Ammon's horn (tissue), 1 donor: ENCODE measurements around the gene ANXA5.
"Not testable (repeated sequence)": the region's sequence is repeated elsewhere in the genome, so short reads cannot be mapped to it uniquely, and the experiment has no call there.

Experiments
- DNase-seq: peaks from one replicate; pipeline ENCODE4 v3.0.0-alpha.2; 2016; ENCODE audit warnings: low spot score

Gene ANXA5

DNA sequence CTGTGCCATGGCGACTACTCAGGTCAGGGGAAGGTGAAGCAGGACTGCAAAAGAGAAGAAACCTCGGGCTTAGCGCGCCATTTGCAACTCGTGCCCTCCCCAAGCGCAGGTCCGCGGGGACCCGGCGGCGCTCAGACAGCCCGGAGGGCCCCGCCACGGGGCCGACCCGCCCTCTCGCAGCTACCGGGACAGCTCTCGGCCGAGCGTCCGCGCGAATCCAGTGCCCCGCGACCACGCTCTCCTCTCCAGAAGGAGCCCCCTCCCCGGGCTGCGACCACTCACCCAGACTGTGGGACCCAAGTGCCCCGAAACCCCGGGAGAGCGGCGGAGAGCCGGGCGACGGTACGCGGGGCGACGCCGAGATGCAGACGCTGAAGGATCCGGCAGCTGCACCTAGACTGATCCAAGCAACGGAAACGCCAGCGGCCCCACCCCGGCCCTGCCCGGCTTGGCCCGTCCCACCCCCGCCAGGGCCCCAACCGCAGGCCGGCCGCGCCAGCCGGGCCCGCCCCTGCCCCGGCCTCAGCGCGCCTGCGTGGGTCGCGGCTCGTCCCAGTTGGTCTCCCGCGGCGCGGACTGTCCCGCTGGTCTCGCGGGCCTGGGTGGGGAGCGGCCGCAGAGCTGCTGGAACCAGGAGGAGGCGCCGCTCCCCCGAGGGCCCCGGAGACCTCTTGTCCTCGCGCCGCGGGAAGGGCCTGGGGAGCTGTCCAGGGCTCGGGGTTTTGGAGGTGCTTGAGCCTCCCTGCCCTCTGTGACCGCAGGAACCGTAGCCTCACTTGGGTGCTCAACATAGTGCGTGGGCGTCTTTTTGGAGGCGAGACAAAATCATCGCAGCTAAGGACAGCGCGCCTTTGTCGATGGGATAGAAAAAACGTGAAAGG is at the start of gene ANXA5:
ANXA5 (minus strand) TSS at position 400 of the 881 bp plus-strand sequence; CDS start at position 9, 391 bp downstream.
- peak; percentile 85 for DNase-seq

- DNase-seq, result no peak
These were observed 46.0 kb upstream of the ANXA5 start for GRCh38 chr4:121742794-121743193.

GRCh38 chr4:121741751-121742150 is 45.0 kb upstream of the ANXA5 start:
- no peak for DNase-seq

GRCh38 chr4:121740796-121741409 is 44.1 kb upstream of the ANXA5 start:
- DNase-seq, result no peak

DNA sequence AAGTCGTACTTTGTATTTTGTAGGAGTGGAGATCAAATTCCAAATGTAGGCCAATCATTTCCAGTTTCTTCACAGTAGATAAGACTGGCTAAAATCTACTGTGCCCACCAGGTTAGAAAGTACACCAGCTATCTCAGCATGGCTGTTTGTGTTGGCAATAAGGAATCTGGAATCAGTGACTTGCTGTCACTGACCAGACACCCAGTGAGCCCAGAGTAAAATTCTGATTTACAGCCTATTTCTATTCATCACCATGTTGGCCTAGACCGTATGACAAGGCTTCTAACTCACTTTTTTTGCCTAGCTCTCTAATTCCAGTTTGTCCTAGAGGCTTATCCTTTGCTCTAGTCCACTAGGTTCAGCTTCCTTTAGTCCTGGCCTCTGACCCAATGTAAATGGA is 42.8 kb upstream of the ANXA5 start:
- DNase-seq, result no peak

GRCh38 chr4:121738780-121739535 is 42.2 kb upstream of the ANXA5 start:
- DNase-seq, result no peak

GRCh38 chr4:121737846-121738554 is 41.2 kb upstream of the ANXA5 start:
- DNase-seq, result no peak

GRCh38 chr4:121736735-121737351 is 40.1 kb upstream of the ANXA5 start:
- peak; percentile 27 for DNase-seq

- DNase-seq, result no peak
These were observed 37.8 kb upstream of the ANXA5 start for GRCh38 chr4:121734571-121734970.

DNA sequence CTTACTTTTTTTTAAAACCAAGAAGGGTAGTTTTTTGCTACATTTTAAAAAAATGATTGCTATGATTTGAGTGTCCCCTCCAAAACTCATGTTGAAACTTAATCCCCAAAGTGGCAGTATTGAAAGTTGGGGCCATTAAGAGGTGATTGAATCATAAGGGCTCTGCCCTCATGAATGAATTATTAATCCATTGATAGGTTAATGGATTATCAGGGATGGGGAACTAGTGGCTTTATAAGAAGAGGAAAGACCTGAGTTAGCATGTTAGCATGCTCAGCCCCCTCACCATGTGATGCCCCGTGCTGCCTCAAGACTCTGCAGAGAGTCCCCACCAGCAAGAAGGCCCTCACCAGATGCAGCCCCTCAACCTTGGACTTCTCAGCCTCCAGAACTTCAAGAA is 37.2 kb upstream of the ANXA5 start:
- DNase-seq, result no peak

GRCh38 chr4:121729753-121730152 is 33.0 kb upstream of the ANXA5 start:
- not testable (repeated sequence) for DNase-seq

- no peak for DNase-seq
These were observed 32.0 kb upstream of the ANXA5 start for GRCh38 chr4:121728798-121729226.

- no peak for DNase-seq
These were observed 31.3 kb upstream of the ANXA5 start for GRCh38 chr4:121728066-121728465.

GRCh38 chr4:121726642-121727268 is 30.0 kb upstream of the ANXA5 start:
- DNase-seq, result peak; percentile 55

- DNase-seq, result no peak
These were observed 27.9 kb upstream of the ANXA5 start for GRCh38 chr4:121724671-121725070.

DNA sequence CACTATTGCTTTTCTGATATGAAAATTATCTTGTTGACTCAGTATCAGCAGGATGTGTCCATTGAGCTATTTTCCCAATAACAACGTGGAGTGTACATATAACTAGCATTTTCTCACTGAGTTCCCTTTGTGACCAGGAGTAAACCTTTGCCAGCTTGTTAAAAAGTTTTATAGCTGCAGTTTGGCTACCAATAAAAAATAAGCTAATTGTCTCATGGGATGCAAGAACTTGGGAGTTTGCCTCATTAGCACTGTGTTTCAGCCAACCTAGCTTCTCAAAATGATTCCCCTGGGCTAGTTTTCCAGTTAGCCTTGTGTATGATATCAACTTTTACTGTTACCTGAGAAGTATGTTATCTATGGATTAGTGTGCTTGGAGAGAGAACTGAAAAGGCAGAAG is 24.9 kb upstream of the ANXA5 start:
- no peak for DNase-seq

DNA sequence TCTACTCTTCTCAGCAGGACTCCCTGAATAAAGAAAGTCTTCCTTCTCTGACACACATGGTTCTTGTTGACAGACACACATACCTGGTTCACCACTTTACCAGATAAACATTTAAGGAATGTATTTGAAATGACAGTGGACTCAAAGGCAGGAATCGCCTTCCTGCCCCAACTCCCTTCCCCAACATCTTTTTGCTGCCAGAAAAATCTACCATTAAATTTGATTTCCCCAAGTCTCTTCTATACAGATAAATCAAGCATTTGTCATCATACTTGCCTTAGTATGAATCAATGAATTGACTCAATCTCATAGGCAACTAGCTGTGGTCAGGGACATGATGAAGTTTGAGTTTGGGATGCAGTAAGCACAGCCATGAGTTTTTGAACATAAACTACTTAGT is 23.3 kb upstream of the ANXA5 start:
- no peak for DNase-seq

GRCh38 chr4:121717680-121718237 is 21.0 kb upstream of the ANXA5 start:
- no peak for DNase-seq

DNA sequence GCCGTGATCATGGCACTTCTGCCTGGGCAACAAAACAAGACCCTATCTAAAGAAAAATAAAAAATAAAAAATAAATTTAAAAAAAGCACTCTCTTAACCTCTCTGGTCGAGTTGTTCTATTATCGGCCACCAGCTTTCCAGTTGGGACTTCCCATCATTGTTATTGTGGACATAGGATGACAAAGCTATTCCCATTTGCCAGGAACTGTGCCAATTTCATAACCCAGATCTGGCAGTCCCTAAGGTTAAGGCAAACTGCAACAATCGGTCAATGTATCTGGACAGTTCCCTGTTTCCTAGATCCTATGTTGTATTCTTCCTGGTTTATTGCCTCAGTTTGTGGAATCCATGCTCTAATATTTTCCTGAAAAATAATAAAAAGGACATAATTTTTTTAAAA is 17.8 kb upstream of the ANXA5 start:
- no peak for DNase-seq

- DNase-seq, result no peak
These were observed 16.0 kb upstream of the ANXA5 start for GRCh38 chr4:121712783-121713182.
